GM18498 (cell line): ENCODE data around the gene LY6G6D.

Experiments used
- ATAC-seq: cut with Tn5 transposase; IDR thresholded peaks from one replicate; pipeline ENCODE4 v1.9.1; 2021; ENCODE audit warnings: mild to moderate bottlenecking, moderate library complexity; ENCODE audit not compliant: unreplicated experiment

Gene LY6G6D

GRCh38 chr6:31717499-31718222 is 2.5 kb downstream of the LY6G6D start:
- ATAC-seq = no peak

DNA sequence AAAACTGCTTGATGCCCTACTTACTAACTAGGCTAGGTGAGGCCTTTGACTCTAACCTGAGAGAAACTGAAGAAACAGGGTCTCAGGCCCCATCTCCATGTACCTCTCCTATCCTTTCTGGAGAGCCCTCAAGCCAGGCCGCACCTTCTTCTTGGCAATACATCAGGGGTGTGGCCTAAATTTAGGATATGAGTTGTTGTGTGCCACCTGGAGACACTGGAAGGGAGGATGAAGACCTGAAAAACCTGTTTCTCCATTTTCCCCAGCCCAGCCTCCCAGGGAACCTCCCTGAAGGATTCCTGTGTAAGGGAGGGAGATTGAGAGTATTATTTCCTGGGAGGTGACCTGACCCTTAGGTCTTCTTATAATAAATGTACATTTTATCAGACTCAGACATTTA is 3.1 kb downstream of the LY6G6D start:
- ATAC-seq = no peak

GRCh38 chr6:31719001-31719400 is 3.9 kb downstream of the LY6G6D start:
- ATAC-seq = no peak

GRCh38 chr6:31720196-31720770 is 5.1 kb downstream of the LY6G6D start:
- ATAC-seq = no peak

DNA sequence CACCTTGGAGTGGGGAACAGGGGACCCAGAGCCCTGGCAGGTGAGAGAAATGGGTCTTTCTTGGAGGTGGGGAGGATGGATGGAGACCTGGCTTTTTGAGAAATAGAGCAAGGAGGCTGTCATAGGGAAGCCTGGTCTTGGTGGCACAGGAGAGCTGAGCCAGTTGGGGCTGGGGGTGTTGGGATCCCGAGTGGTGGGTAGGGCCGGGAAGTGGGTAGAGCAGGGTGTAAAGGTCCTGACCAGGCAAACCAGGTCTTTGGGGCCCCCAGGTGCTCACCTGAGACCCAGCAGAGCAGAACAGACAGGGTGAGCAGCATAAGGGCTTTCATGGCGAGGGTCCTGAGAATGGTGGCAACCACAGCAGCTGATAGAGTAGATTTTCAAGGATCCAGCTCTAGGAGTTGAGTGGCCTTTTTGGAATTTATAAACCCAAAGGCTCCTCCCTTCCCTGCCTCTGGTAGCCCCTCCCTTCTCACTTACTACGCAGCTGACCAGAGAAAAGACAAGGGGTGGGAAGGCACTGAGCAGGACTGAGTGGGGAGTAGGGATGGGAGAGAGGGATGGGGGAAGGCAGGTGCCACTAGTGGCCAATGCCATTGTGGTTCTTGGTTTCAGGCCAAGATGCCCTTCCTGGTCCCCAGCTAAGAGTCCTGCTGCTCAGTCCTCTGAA is 6.3 kb downstream of the LY6G6D start, which contains the start of gene LY6G6C:
Gene LY6G6C, minus strand, starts transcription at position 396 of the 670 bp plus-strand sequence. Its CDS starts 67 bp downstream, at position 329.
- no peak for ATAC-seq

DNA sequence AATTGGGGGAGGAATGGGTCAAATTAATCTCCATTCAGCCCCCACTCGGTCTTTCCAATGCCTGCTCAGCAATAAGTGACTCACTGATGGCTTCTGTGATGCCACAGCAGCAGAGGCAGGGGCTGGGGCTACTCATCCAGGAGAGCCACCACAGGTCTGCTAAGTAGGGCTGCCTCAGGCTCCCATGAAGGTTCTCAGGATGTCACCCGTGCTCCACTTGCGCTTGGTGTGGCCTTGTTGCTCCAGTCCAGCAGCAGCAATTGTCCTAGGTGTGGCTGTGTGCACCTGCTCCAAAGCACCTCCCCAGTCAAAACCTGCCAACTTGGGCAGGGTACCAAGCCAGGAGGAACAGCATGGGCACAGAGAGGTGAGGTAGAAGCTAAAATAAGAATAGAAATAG is 7.0 kb downstream of the LY6G6D start:
- no peak for ATAC-seq

- no peak for ATAC-seq
These were observed 8.3 kb downstream of the LY6G6D start, which contains the start of gene MPIG6B for GRCh38 chr6:31723245-31723979. MPIG6B (plus strand) TSS chr6:31723373; CDS start chr6:31723384, 11 bp downstream.

- no peak for ATAC-seq
These were observed 9.0 kb downstream of the LY6G6D start for GRCh38 chr6:31723980-31724691.

- no peak for ATAC-seq
These were observed 10.6 kb downstream of the LY6G6D start for GRCh38 chr6:31725502-31726350.

DNA sequence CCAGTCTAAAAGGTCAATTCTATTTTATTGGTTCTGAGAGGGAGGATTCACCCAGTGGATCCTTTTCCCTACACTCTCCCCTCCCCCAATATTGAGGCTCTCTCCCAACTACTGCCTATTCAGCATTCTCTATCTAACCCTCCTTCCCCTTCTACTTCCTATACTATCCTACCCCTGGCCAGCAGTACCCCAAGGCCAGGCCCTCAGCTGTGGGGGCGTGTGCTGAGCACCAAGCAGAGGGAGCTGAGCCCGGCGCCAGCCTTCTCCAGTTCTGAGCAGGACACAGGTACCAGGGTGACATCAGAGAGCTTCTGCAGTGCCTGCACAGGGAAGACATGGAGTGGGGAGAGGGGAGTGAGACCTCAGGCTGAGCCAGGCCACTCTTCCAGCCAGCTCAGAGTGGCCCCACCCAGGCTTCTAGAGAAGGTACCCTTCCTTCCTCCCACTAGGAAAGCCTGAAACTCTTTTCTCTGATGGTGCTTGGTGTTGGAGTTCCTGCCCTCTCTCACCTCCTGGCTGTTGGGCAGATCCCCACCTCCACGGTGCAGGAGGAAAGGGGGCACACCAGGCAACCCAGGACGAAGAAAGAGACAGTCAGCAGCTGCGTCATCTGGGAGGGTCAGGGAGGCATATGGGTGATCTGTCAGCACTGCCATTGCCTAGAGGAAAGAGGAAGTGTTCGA is 12.0 kb downstream of the LY6G6D start:
- peak; percentile 49 for ATAC-seq

GRCh38 chr6:31727717-31728671 is 12.8 kb downstream of the LY6G6D start:
- ATAC-seq = peak; percentile 2

DNA sequence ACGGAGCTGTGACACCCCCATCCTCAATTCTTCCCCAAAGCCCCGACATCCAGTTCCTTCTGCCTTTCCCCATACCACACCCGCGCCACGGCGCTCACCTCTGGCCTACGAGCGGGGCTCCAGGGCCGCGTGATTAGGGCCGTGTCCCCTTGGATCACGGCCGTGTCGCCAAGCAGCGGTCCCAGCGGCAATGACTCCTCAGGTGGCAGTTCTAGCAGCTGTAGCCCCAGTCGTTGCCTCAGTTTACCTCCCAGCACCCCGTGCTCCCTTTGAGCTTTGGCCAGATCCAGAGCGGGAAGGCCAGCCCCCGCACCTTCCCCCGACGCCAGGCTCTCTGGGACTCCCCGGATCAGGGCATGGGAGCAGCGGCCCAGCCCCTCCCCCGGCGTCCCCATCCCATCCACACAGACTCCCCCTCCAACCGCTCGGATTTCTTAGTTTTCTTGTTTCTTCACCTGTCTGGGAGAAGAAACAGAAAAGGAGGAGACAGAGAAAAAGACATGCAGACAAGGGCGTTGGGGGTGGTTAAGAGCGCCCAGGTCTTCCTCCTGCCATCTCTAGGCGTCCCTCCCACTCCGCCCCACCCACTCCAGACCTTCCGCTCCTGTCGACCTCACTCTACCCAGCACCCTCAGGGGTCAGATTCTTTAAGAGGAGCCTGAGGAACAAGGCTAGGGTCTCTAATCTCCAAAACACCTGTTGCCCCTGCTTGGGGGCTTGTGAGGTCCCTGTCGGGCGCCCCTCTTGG is 13.8 kb downstream of the LY6G6D start, which contains the start of gene DDAH2:
Gene DDAH2, minus strand, starts transcription at position 533 of the 748 bp plus-strand sequence. Its CDS starts 138 bp downstream, at position 395.
- ATAC-seq = no peak

DNA sequence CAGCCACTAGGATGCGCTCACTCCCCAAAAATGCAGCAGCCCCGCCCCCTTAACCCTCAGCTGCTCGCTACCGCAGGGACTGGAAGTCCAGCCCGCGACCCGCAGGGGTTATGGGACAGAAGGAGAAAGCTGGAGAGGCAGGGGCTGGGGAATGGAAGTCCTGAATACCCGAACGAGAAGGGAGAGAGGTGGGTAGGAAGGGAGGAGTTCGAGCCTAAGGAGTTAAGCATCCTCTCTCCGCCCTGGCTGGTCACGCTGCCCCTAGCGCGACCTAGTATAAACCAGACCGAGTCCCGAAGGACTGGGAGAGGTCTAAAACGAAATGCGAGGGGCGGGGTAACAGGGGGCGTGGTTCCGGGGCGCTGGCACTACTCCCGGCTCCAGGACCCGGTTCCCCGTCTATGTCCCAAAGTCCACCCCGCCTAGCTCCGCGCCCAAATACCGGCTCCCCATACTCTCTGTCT is 14.4 kb downstream of the LY6G6D start:
- peak; percentile 54 for ATAC-seq

DNA sequence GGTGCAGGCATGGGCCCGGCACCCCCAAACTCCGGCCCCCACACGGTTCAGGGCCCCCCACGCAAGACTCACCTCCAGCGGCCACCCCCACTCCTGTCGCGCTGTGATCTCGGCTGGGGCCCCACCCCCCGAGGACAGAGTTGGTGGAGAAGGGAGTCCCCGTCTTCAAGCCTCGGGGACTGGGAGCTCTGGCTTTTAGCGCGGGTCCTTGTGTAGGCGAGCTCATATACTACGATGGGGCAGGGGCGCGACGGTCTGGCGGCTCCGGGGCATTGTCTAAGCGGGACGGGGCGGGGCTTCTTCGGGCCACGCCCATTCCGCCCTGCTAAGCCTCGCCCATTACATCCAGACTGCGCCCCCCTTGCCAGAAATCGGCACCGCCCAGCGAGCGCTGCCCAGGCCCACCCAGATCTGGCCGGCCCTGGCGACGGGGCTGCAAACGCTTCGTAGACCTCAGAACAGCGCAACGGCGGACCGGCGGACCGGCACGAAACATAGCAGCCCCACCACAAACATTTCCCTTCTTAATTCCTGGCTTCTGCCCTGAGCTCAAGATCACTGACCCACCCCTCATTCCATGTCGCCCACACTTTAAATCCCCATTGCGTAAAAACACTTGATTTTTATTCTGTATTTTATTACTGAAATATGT is 15.0 kb downstream of the LY6G6D start:
- ATAC-seq = peak; percentile 43

- no peak for ATAC-seq
These were observed 15.5 kb downstream of the LY6G6D start for GRCh38 chr6:31730631-31731086.

DNA sequence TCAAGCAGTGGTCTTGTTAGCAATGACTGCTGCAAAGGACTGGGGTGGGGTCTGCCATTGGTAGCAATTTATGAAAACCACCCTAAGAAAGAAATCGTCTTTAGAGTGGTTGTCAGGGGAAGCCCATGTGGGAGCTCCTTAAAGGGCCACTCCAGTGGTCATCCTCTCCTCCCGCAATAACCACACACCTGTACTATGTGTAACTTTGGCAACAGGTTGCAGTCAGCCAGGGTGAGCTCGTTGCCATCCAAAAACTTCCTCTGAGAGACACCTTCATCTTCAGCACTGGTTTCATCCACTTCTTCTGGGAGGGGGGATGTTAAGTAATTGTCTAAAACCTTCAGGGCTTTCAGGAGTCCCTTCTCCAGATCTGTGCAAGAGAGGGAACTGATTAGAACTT is 16.9 kb downstream of the LY6G6D start:
- no peak for ATAC-seq
